H1 (cell line): ENCODE data around the gene MYO16.

Experiments used
- BACH1 ChIP-seq: IDR thresholded peaks from 2 replicates; pipeline ENCODE4 v1.6.1; 2012; ENCODE audit warnings: low read length, improper control_type of control experiment
- CTCF ChIP-seq, 3 experiments: IDR thresholded peaks; 1 replicate in 2 of 3; 2 replicates in 1 of 3; pipeline versions ENCODE4 v1.5.1 to v1.6.1; 2011; ENCODE audit warnings: low read length in 3 of 3, mild to moderate bottlenecking in 3 of 3, inconsistent platforms in 2 of 3, low read depth in 1 of 3, moderate library complexity in 1 of 3; ENCODE audit not compliant: insufficient read depth in 1 of 3; ENCODE audit errors: control extremely low read depth in 1 of 3
- EP300 ChIP-seq, 2 experiments: IDR thresholded peaks; 1 replicate in 1 of 2; 2 replicates in 1 of 2; pipeline ENCODE4 v1.6.1; 2011 to 2012; ENCODE audit warnings: low read depth in 2 of 2, low read length in 2 of 2, mild to moderate bottlenecking in 2 of 2, borderline replicate concordance in 1 of 2, inconsistent platforms in 1 of 2, moderate library complexity in 1 of 2
- EZH2 ChIP-seq: fragments of 200-600 bp; sonication (generic); IDR thresholded peaks from 2 replicates; pipeline ENCODE4 v1.7.1; 2012; ENCODE audit warnings: low read depth, mild to moderate bottlenecking, moderate library complexity, low read length, inconsistent platforms; ENCODE audit not compliant: severe bottlenecking
- HDAC2 ChIP-seq, 2 experiments: fragments of 300-600 bp in 1 of 2; sonication (generic) in 1 of 2; IDR thresholded peaks; 2 replicates each; pipeline ENCODE4 v1.6.1; 2011 to 2012; ENCODE audit warnings: low read depth in 2 of 2, low read length in 2 of 2, mild to moderate bottlenecking in 2 of 2, moderate library complexity in 2 of 2, borderline replicate concordance in 1 of 2, inconsistent platforms in 1 of 2
- HDAC6 ChIP-seq: IDR thresholded peaks from one replicate; pipeline ENCODE4 v1.7.1; 2012; ENCODE audit warnings: low read depth, mild to moderate bottlenecking, inconsistent platforms, low read length, moderate library complexity
- MAFK ChIP-seq: IDR thresholded peaks from 2 replicates; pipeline ENCODE4 v1.6.1; 2012; ENCODE audit warnings: low read depth, mild to moderate bottlenecking, improper control_type of control experiment, low read length
- POLR2A ChIP-seq, 2 experiments: IDR thresholded peaks; 1 replicate in 1 of 2; 2 replicates in 1 of 2; pipeline ENCODE4 v1.6.1; 2011; ENCODE audit warnings: low read depth in 2 of 2, low read length in 2 of 2, mild to moderate bottlenecking in 2 of 2; ENCODE audit errors: control extremely low read depth in 1 of 2
- RFX5 ChIP-seq: IDR thresholded peaks from 2 replicates; pipeline ENCODE4 v1.6.1; 2011; ENCODE audit warnings: low read depth, low read length, improper control_type of control experiment, borderline replicate concordance
- TEAD4 ChIP-seq: IDR thresholded peaks from 2 replicates; pipeline ENCODE4 v1.6.1; 2012; ENCODE audit warnings: low read depth, low read length, inconsistent platforms, mixed read lengths
- USF2 ChIP-seq: IDR thresholded peaks from 2 replicates; pipeline ENCODE4 v1.6.1; 2011; ENCODE audit warnings: low read length, improper control_type of control experiment
- ZNF274 ChIP-seq: IDR thresholded peaks from 2 replicates; pipeline ENCODE4 v1.7.0; 2012; ENCODE audit warnings: low read length, borderline replicate concordance; ENCODE audit errors: extremely low read depth

- TF ChIP-seq HDAC6: no peak
- no peak for TF ChIP-seq ZNF274
- TF ChIP-seq CTCF (IDR thresholded peaks at IDR 0.05; ENCODE audit: control extremely low read depth in 1 of 3, insufficient read depth in 1 of 3, low read depth in 1 of 3, low read length in 3 of 3): no peak
- TF ChIP-seq EP300 (IDR thresholded peaks at IDR 0.05; ENCODE audit: borderline replicate concordance in 1 of 2, low read depth in 2 of 2, low read length in 2 of 2): no peak
- no peak for TF ChIP-seq RFX5
- TF ChIP-seq MAFK: no peak
- TF ChIP-seq USF2: no peak
- TF ChIP-seq BACH1: no peak
- TF ChIP-seq TEAD4: no peak
- TF ChIP-seq EZH2: no peak
- no peak for TF ChIP-seq HDAC2 (IDR thresholded peaks at IDR 0.05; ENCODE audit: borderline replicate concordance in 1 of 2, low read depth in 2 of 2, low read length in 2 of 2)
- TF ChIP-seq POLR2A (IDR thresholded peaks at IDR 0.05; ENCODE audit: control extremely low read depth in 1 of 2, low read depth in 2 of 2, low read length in 2 of 2): no peak
Observed at GRCh38 chr13:109093998-109094397, 464.6 kb downstream of the MYO16 start.
